K562 (cell line): Measurements from ENCODE around the gene CABP4. TPM values are rescaled to one million over a fixed set of nuclear protein-coding genes. Genes with fewer than 3 reads are reported as not detected.
A peak's percentile ranks its signal among the peaks of the same experiment; 100 is the strongest.

Experiments
- ATAC-seq: fragments of 200-7000 bp; cut with Tn5 transposase; 3 replicates; pipeline ENCODE4 v1.9.1; 2020; ENCODE audit warnings: moderate library complexity
- BruUV-seq: library from RNA; stranded (reverse); fragments of 400-500 nt; replicated peaks from 2 replicates; lab custom pipeline; 2021; lab: Mats Ljungman, UMichigan
- CTCF ChIA-PET: fragments of 300-600 bp; formaldehyde crosslinking; extraction: SDS; loops from one replicate; lab custom pipeline; 2021; ENCODE audit warnings: low intra/inter-chr PET ratio; lab: Yijun Ruan, JAX
- POLR2A ChIA-PET: fragments of 300-600, 350-650 bp; sonication (Branson Sonifier 250); formaldehyde crosslinking; extraction: SDS; loops from one replicate; lab custom pipeline; 2021; ENCODE audit warnings: antibody characterized with exemption, inconsistent platforms; lab: Yijun Ruan, JAX
- DNase-seq, 4 experiments: peaks; one replicate each; pipeline versions ENCODE4 v3.0.0 to v3.0.0-alpha.2; 2011 to 2018; ENCODE audit warnings: low spot score in 3 of 4, mixed read lengths in 3 of 4; ENCODE audit errors: extremely low read depth in 1 of 4
- FAIRE-seq: peaks from 2 replicates; lab custom pipeline; 2011; peaks lifted over from hg19 to GRCh38; lab: Jason Lieb, UNC
- H2AFZ ChIP-seq: 2 replicates; pipeline ENCODE4 v1.6.0; 2011; ENCODE audit warnings: low read depth, low read length, control low read depth, inconsistent platforms
- H3K27ac ChIP-seq: fragments of 200-600 bp; 3 replicates; pipeline ENCODE4 v1.8.0; 2011; ENCODE audit warnings: low read depth, mild to moderate bottlenecking, control low read depth, inconsistent platforms, low read length, moderate library complexity, mixed read lengths; ENCODE audit errors: extremely low read depth
- H3K27me3 ChIP-seq, 2 experiments: fragments of 300-600 bp in 1 of 2; 2 replicates in 1 of 2; 3 replicates in 1 of 2; pipeline versions ENCODE4 v1.6.0 to v1.8.0; 2011; ENCODE audit warnings: inconsistent platforms in 2 of 2, low read length in 2 of 2, mild to moderate bottlenecking in 1 of 2, mixed read lengths in 1 of 2, moderate library complexity in 1 of 2; ENCODE audit not compliant: control insufficient read depth in 2 of 2, insufficient read depth in 2 of 2
- H3K36me3 ChIP-seq: fragments of 300-600 bp; 3 replicates; pipeline ENCODE4 v1.8.0; 2011; ENCODE audit warnings: mild to moderate bottlenecking, low read length, inconsistent platforms; ENCODE audit not compliant: control insufficient read depth, insufficient read depth
- H3K4me1 ChIP-seq, 2 experiments: fragments of 200-600 bp in 1 of 2; replicated peaks in 1 of 2; 2 replicates in 1 of 2; 3 replicates in 1 of 2; pipeline versions ENCODE4 v1.5.1 to v1.8.0; 2011; ENCODE audit warnings: inconsistent platforms in 2 of 2, low read length in 2 of 2, mild to moderate bottlenecking in 1 of 2, mixed read lengths in 1 of 2, moderate library complexity in 1 of 2; ENCODE audit not compliant: control insufficient read depth in 2 of 2, insufficient read depth in 2 of 2
- H3K4me2 ChIP-seq: 2 replicates; pipeline ENCODE4 v1.6.1; 2011; ENCODE audit warnings: low read length, control low read depth, inconsistent platforms, mixed read lengths; ENCODE audit not compliant: insufficient read depth
- H3K4me3 ChIP-seq: fragments of 200-600 bp; sonication (generic), shearing (Covaris generic); 2 replicates; pipeline ENCODE4 v1.5.1; 2016; ENCODE audit warnings: control low read depth, inconsistent platforms
- H3K79me2 ChIP-seq: fragments of 200-600 bp; 3 replicates; pipeline ENCODE4 v1.8.0; 2011; ENCODE audit warnings: low read length, inconsistent platforms; ENCODE audit not compliant: control insufficient read depth, insufficient read depth
- H3K9ac ChIP-seq, 2 experiments: 2 replicates each; pipeline versions ENCODE4 v1.6.0 to v1.6.1; 2011; ENCODE audit warnings: low read depth in 2 of 2, low read length in 2 of 2, control low read depth in 1 of 2, inconsistent platforms in 1 of 2, mild to moderate bottlenecking in 1 of 2, mixed read lengths in 1 of 2; ENCODE audit not compliant: insufficient read depth in 1 of 2
- H3K9me1 ChIP-seq: one replicate; pipeline ENCODE4 v1.6.0; 2011; ENCODE audit warnings: inconsistent platforms, mild to moderate bottlenecking, low read length, moderate library complexity; ENCODE audit not compliant: control insufficient read depth, insufficient read depth
- H3K9me3 ChIP-seq: replicated peaks from 2 replicates; pipeline ENCODE4 v1.5.1; 2011; ENCODE audit warnings: low read depth, low read length, inconsistent platforms; ENCODE audit not compliant: control insufficient read depth, insufficient read depth
- H4K20me1 ChIP-seq: replicated peaks from 2 replicates; pipeline ENCODE4 v1.6.1; 2011; ENCODE audit warnings: low read length, inconsistent platforms, mixed read lengths; ENCODE audit not compliant: control insufficient read depth, insufficient read depth
- PCBP1 ChIP-seq: fragments of 200-400 bp; formaldehyde crosslinking; IDR thresholded peaks from 2 replicates; pipeline ENCODE4 v1.6.1; 2018; ENCODE audit warnings: mild to moderate bottlenecking, low read depth, low read length; ENCODE audit not compliant: poor library complexity, severe bottlenecking
- POLR2AphosphoS2 ChIP-seq: IDR thresholded peaks from 2 replicates; pipeline ENCODE4 v1.6.1; 2012; ENCODE audit warnings: low read length, improper control_type of control experiment
- POLR2G ChIP-seq: fragments of 200-400 bp; formaldehyde crosslinking; IDR thresholded peaks from 2 replicates; pipeline ENCODE4 v1.6.1; 2017; ENCODE audit warnings: low read depth, mild to moderate bottlenecking, antibody characterized with exemption, low read length, moderate library complexity
- WGBS: fragments of 100-300 bp; shearing (Covaris generic); methylation state at CpG from one replicate; pipeline ENCODE4 v1.1.6; 2016; ENCODE audit warnings: low coverage, mixed read lengths; ENCODE audit not compliant: insufficient coverage; ENCODE audit errors: missing lambda C conversion rate; 5-methylcytosine and 5-hydroxymethylcytosine counted together
- in situ Hi-C: fragments of 300-500 bp; cut with MboI; formaldehyde crosslinking; loops from 4 replicates; pipeline ENCODE4 v1.15.0; 2018; ENCODE audit warnings: inconsistent platforms, mixed read lengths
- intact Hi-C: fragments of 100-400 bp; cut with micrococcal nuclease; formaldehyde crosslinking; loops from 2 replicates; pipeline ENCODE4 v1.14.2; 2022
- polyA plus RNA-seq, 8 experiments: library from polyadenylated mRNA; depleted of rRNA in 4 of 8; stranded (reverse) in 5 of 8; unstranded in 3 of 8; fragments of >200 nt; fragmentation: Nextera tagmentation in 2 of 8; fragmentation: Illumina TruSeq in 1 of 8; extraction: Ambion mirVana in 2 of 8; extraction: Trizol in 1 of 8; gene quantifications; 2 replicates each; pipeline versions ENCODE4 v1.2.1 to v1.2.3, GENCODE V29; 2011 to 2014; ENCODE audit warnings: inconsistent platforms in 1 of 8, missing spikeins in 1 of 8
- total RNA-seq, 7 experiments: library from RNA; depleted of rRNA in 6 of 7; stranded (reverse); fragments of >200 nt in 6 of 7; fragmentation: Illumina TruSeq in 2 of 7; extraction: Trizol in 2 of 7; gene quantifications; 2 replicates each; pipeline versions ENCODE4 v1.2.1 to v1.2.3, GENCODE V29; 2011 to 2021; ENCODE audit warnings: low replicate concordance in 1 of 7

Gene CABP4
- total and polyA plus RNA-seq, 9 of the 15 experiments (the other 6 are each of a cell fraction or from before 2014, with no cell fraction given): 0.11 TPM; not detected in 8

DNA sequence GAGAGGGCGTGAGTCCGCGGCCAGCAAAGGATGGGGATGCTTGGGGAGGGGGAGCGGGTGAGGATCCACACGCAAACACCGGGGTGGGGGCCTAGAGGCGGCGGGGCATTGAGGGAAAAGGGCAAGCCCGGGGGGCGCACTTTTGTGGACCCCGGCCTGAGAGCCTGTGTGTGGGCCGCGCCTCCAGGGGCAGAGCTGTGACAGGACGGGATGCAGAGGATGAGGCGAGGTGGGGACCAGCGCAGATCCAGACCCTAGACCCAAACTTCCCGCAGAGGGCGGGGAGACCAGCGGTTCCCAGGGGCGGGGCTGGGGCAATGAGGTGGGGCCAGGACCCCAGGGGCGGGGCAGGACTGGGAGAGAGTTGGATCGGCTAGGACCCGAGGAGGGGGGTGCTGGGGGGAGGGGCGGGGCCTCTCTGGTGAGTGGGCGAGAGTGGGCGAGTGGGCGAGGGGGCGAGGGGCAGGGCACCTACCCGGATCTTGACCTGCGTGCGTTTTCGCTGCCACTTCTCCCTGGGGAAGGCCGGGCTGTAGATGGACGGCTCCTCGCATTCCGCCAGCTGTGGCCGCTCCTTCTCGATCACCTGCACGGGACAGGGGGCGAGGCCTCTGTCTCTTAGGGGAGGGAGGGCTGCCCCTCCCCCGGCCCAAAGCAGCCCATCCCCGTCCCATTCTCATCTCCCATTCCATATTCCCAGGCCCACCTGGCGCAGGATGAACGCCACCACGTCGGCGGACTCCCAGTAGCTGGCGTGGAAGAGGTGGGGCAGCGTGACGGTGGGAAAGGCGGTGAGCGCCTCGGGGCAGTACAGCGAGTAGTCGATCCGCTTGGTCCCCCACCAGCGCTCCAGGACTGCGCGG, 39.4 kb downstream of the CABP4 start:
- no peak overlapping the region for H3K4me3 ChIP-seq
- WGBS: 98% methylated on average over 25 of the region's 59 CpGs
- no peaks in the 10 kb centered on the region for H3K27me3 ChIP-seq
- no peak overlapping the region; a peak in 1 of 4 replicates for H3K9ac ChIP-seq
- H3K4me2 ChIP-seq: no peak overlapping the region
- BruUV-seq: no TSS peak
- peaks cover 0 to 72% of the 10 kb centered on the region in 2 experiments; a peak in 2 of 5 replicates for H3K4me1 ChIP-seq
- DNase-seq (peak in 1 of 4 experiments; percentile 42), ATAC-seq (no peak), FAIRE-seq (no peak)
- no peak overlapping the region for H2AFZ ChIP-seq
- no peaks in the 10 kb centered on the region for H3K9me1 ChIP-seq
- H3K79me2 ChIP-seq: no peaks in the 10 kb centered on the region
- intact Hi-C loops: no loop called here
- H4K20me1 ChIP-seq: no peaks in the 10 kb centered on the region
- CTCF ChIA-PET: no interaction called here
- TF ChIP-seq PCBP1 (peak; percentile 55), POLR2AphosphoS2 (no peak), POLR2G (peak; percentile 30)
- TF ChIP-seq, all 486 proteins: peak for 2
- Histone ChIP-seq H3K27ac (no peak overlapping the region), H3K36me3 (peaks cover 92% of the 10 kb centered on the region; the same call in 2 of the 3 replicates), H3K9me3 (no peaks in the 10 kb centered on the region)
- in situ Hi-C loops: no loop called here
- POLR2A ChIA-PET: interaction anchor here (0.6 kb wide), 1 partner anchor 66 kb away, joined by 3 read pairs; no protein-coding TSS in a partner anchor
